OCI-LY7 (cell line): ENCODE results near the gene LCE3D.
"Not testable (repeated sequence)": the region's sequence is repeated elsewhere in the genome, so short reads cannot be mapped to it uniquely, and the experiment has no call there.

Source experiments
- CTCF ChIP-seq: fragments of 200-600 bp; sonication (generic); conservative IDR thresholded peaks from 2 replicates; pipeline ENCODE4 v1.5.1; 2014; ENCODE audit warnings: mild to moderate bottlenecking, antibody characterized with exemption, low read length, moderate library complexity, mixed read lengths
- EZH2phosphoT487 ChIP-seq: fragments of 200-600 bp; sonication (generic); IDR thresholded peaks from 2 replicates; pipeline ENCODE4 v1.6.1; 2018; ENCODE audit warnings: low read depth, borderline replicate concordance, mild to moderate bottlenecking, mixed run types, antibody characterized with exemption, low read length, moderate library complexity, mixed read lengths

GRCh38 chr1:152548358-152548757, 32.0 kb downstream of the LCE3D start:
- TF ChIP-seq CTCF, EZH2phosphoT487: not testable (repeated sequence)
